K562 treated with DMSO at 1 percent for 12 hours (cell line): ENCODE results near the gene EDEM3. TPM values are rescaled to one million over a fixed set of nuclear protein-coding genes. Genes with fewer than 3 reads are reported as not detected.

Experiments
- total RNA-seq: library from RNA; unstranded; fragments of 300-600 nt; gene quantifications from 2 replicates; pipeline ENCODE4 v1.2.3, GENCODE V29; 2022; ENCODE audit not compliant: insufficient read depth

The EDEM3 gene, protein sequence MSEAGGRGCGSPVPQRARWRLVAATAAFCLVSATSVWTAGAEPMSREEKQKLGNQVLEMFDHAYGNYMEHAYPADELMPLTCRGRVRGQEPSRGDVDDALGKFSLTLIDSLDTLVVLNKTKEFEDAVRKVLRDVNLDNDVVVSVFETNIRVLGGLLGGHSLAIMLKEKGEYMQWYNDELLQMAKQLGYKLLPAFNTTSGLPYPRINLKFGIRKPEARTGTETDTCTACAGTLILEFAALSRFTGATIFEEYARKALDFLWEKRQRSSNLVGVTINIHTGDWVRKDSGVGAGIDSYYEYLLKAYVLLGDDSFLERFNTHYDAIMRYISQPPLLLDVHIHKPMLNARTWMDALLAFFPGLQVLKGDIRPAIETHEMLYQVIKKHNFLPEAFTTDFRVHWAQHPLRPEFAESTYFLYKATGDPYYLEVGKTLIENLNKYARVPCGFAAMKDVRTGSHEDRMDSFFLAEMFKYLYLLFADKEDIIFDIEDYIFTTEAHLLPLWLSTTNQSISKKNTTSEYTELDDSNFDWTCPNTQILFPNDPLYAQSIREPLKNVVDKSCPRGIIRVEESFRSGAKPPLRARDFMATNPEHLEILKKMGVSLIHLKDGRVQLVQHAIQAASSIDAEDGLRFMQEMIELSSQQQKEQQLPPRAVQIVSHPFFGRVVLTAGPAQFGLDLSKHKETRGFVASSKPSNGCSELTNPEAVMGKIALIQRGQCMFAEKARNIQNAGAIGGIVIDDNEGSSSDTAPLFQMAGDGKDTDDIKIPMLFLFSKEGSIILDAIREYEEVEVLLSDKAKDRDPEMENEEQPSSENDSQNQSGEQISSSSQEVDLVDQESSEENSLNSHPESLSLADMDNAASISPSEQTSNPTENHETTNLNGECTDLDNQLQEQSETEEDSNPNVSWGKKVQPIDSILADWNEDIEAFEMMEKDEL
- total RNA-seq, result 5.4 and 23.3 TPM in 2 replicates

DNA sequence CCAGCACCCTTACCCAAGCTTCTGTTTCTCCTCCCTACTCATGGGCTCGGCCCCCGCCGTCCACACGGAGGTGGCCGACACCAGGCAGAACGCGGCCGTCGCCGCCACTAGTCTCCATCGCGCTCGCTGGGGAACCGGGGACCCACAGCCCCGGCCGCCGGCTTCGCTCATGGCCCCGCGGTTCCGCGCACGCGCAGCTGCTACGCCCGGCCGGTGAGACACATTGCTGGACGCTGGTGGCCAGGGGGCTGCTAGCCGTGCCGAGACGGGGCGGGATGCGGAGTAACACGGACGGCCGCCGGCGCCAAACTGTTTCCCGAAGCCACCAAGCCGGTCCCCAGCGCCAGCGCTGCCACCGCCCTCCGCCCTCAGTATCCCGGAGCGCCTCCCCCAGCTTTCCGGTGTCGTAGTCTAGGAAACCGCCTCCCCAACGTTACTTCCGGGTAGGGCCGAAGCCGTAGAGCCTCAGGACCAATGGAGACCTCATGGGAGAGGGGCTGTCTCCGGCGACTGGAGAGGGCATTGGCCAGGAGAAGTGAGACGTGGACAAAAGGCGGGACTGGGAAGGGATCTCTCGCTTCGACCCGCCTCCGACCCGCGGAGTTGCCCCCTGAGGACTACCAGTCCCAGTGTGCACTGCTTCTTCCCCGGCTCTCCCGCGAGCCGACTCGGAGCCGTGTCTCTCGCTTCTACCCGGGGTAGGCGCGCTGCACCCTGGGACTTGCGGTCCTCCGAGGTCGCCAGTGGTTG is at the start of gene EDEM3:
TSS of gene EDEM3 (minus strand) at position 383 of the 750 bp plus-strand sequence. CDS start at position 171, 212 bp downstream.

Other genes with a start within 250 kb of the EDEM3 start
- 9.6 and 44.2 TPM in 2 replicates for gene NIBAN1, start 219.7 kb upstream of the EDEM3 start, total RNA-seq